Measurements from ENCODE around the gene TMX2.
"Not testable (repeated sequence)": the region's sequence is repeated elsewhere in the genome, so short reads cannot be mapped to it uniquely, and the experiment has no call there.

TMX2 gene

GRCh38 chr11:57712256-57713150 lies at the start of gene TMX2:
TSS of gene TMX2 (plus strand) at chr11:57712593. CDS start at chr11:57712619, 26 bp downstream.
- peak; percentile 84 for DNase-seq

- DNase-seq: no peak
Measured at GRCh38 chr11:57662893-57663292, 49.5 kb upstream of the TMX2 start.

- DNase-seq: no peak
Measured at GRCh38 chr11:57663975-57664374, 48.4 kb upstream of the TMX2 start.

GRCh38 chr11:57667117-57667735 lies 45.2 kb upstream of the TMX2 start:
- DNase-seq: peak; percentile 80 to 81

GRCh38 chr11:57667736-57668433 lies 44.5 kb upstream of the TMX2 start, which contains the start of gene ZDHHC5:
TSS of gene ZDHHC5 (plus strand) at chr11:57668114. CDS start at chr11:57673091, 4,977 bp downstream.
- DNase-seq: peak; percentile 98

- DNase-seq: peak; percentile 28 to 29
Measured at GRCh38 chr11:57668434-57668782, 44.0 kb upstream of the TMX2 start.

GRCh38 chr11:57674251-57674650 lies 38.1 kb upstream of the TMX2 start:
- no peak for DNase-seq

- no peak for DNase-seq
Measured at GRCh38 chr11:57675176-57675941, 37.0 kb upstream of the TMX2 start.

GRCh38 chr11:57679396-57679795 lies 33.0 kb upstream of the TMX2 start:
- no peak for DNase-seq

GRCh38 chr11:57680552-57680874 lies 31.9 kb upstream of the TMX2 start:
- DNase-seq: no peak

- DNase-seq: no peak
Measured at GRCh38 chr11:57681168-57681567, 31.2 kb upstream of the TMX2 start.

- not testable (repeated sequence) for DNase-seq
Measured at GRCh38 chr11:57690474-57690873, 21.9 kb upstream of the TMX2 start.

GRCh38 chr11:57698843-57699365 lies 13.5 kb upstream of the TMX2 start:
- no peak for DNase-seq

GRCh38 chr11:57699813-57700212 lies 12.6 kb upstream of the TMX2 start:
- no peak for DNase-seq

GRCh38 chr11:57700425-57700824 lies 12.0 kb upstream of the TMX2 start:
- DNase-seq: no peak

- no peak for DNase-seq
Measured at GRCh38 chr11:57703341-57703740, 9.1 kb upstream of the TMX2 start.

- no peak for DNase-seq
Measured at GRCh38 chr11:57704932-57705331, 7.5 kb upstream of the TMX2 start.

GRCh38 chr11:57705432-57705831 lies 7.0 kb upstream of the TMX2 start:
- not testable (repeated sequence) for DNase-seq

- DNase-seq: no peak
Measured at GRCh38 chr11:57709802-57710367, 2.5 kb upstream of the TMX2 start.

GRCh38 chr11:57711414-57712255 lies 758 bp upstream of the TMX2 start, which contains the start of gene MED19:
TSS of gene MED19 (minus strand) at chr11:57712215. CDS start at chr11:57712179, 36 bp downstream.
- DNase-seq: peak; percentile 62 to 65

GRCh38 chr11:57713835-57714234 lies 1.4 kb downstream of the TMX2 start:
- no peak for DNase-seq

Measured in stimulated activated CD4-positive, alpha-beta T cell treated with anti-CD3 and anti-CD28 coated beads, Interleukin-2, amount 100 ng/mL, for 48 hours (primary cell).